Nephron progenitor cell (in vitro differentiated cells): ENCODE data around the gene EPC2.

ENCODE experiments used
- DNase-seq: peaks from one replicate; pipeline ENCODE4 v3.0.0; 2021
- H3K27ac Mint-ChIP-seq: 2 replicates; pipeline ENCODE4 v1.8.0; 2021; ENCODE audit warnings: mild to moderate bottlenecking, moderate library complexity, mixed read lengths
- H3K27me3 Mint-ChIP-seq: 2 replicates; pipeline ENCODE4 v1.8.0; 2021; ENCODE audit warnings: mild to moderate bottlenecking, low read depth, mixed read lengths; ENCODE audit not compliant: poor library complexity
- H3K36me3 Mint-ChIP-seq: 2 replicates; pipeline ENCODE4 v1.8.0; 2021; ENCODE audit warnings: low read depth, mixed read lengths
- H3K4me1 Mint-ChIP-seq: 2 replicates; pipeline ENCODE4 v1.8.0; 2021; ENCODE audit warnings: mixed read lengths
- H3K4me3 Mint-ChIP-seq: 2 replicates; pipeline ENCODE4 v1.8.0; 2021; ENCODE audit warnings: mild to moderate bottlenecking, moderate library complexity, mixed read lengths
- H3K9me3 Mint-ChIP-seq: 2 replicates; pipeline ENCODE4 v1.8.0; 2021; ENCODE audit warnings: mild to moderate bottlenecking, moderate library complexity, mixed read lengths
- TF ChIP-seq, protein P1 (sequence below): fragments of 200-600 bp; sonication (generic); IDR thresholded peaks from 2 replicates; pipeline ENCODE4 v1.5.0; 2021; ENCODE audit warnings: antibody characterized with exemption

Gene EPC2

DNA sequence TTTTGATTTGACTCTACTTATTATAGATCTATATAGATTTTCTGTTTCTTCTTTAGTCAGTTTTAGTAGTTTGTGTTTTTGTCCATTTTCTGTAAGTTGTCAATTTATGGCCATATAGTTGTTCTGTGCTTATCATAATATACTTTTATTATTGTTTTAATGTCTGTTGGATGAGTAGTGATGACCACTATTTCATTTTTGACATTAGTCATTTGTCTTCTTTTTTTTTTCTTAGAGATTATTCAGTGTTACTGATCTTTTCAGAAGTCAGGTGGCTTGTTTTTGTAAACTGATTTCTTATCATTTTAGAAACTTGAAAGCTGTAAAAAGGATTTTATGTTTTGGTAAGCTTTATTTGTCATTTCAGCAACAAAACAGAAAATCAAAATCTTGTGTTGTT lies 57.3 kb downstream of the EPC2 start:
- Mint-ChIP-seq H3K36me3 (peaks cover 97% of the 10 kb centered on the region), H3K27ac (no peak overlapping the region), H3K27me3 (no peaks in the 10 kb centered on the region), H3K4me3 (no peak overlapping the region), H3K9me3 (peaks cover 95% of the 10 kb centered on the region), H3K4me1 (no peaks in the 10 kb centered on the region)
- TF ChIP-seq, protein P1, sequence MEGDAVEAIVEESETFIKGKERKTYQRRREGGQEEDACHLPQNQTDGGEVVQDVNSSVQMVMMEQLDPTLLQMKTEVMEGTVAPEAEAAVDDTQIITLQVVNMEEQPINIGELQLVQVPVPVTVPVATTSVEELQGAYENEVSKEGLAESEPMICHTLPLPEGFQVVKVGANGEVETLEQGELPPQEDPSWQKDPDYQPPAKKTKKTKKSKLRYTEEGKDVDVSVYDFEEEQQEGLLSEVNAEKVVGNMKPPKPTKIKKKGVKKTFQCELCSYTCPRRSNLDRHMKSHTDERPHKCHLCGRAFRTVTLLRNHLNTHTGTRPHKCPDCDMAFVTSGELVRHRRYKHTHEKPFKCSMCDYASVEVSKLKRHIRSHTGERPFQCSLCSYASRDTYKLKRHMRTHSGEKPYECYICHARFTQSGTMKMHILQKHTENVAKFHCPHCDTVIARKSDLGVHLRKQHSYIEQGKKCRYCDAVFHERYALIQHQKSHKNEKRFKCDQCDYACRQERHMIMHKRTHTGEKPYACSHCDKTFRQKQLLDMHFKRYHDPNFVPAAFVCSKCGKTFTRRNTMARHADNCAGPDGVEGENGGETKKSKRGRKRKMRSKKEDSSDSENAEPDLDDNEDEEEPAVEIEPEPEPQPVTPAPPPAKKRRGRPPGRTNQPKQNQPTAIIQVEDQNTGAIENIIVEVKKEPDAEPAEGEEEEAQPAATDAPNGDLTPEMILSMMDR: no peak
- DNase-seq: no peak

DNA sequence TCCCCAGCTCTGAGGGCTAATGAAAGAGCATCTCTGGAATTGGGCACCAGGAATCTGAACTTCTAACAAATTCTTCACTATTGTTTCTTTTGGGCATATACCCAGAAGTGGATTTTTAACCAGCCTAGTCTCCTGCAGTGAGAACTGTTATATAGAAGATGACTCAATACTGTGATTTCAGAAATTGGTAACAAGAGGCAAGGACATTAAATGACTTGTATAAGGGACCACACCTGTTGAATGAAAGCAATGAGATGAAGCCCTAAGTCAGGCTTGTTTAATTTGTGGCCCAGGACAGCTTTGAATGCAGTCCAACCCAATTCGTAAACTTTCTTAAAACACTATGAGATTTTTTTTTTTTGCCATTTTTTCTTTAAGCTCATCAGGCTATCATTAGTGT lies 57.9 kb downstream of the EPC2 start:
- Mint-ChIP-seq H3K27me3 (no peaks in the 10 kb centered on the region), H3K4me1 (no peaks in the 10 kb centered on the region), H3K9me3 (peaks cover 97% of the 10 kb centered on the region), H3K4me3 (no peak overlapping the region), H3K27ac (no peak overlapping the region), H3K36me3 (peaks cover 97% of the 10 kb centered on the region)
- DNase-seq: no peak
- TF ChIP-seq, protein P1: no peak

DNA sequence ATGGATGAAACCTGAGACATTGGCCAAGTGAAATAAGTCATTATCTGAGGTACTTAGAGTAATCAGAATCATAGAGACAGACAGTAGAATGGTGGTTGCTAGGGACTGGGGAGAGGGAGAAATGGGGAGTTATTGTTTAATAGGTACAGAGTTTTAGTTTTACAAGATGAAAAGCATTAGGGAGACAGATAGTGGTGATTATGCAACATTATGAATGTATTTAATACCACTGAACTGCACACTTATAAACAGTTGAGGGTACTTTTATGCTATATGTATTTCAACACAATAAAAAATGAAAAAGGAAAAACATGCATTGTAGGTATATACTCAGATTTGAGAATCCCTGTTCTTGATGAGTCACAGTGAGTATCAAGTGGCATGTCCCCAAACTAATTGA lies 59.7 kb downstream of the EPC2 start:
- Mint-ChIP-seq H3K4me3 (no peak overlapping the region), H3K36me3 (peaks cover 100% of the 10 kb centered on the region), H3K9me3 (peaks cover 100% of the 10 kb centered on the region), H3K4me1 (no peaks in the 10 kb centered on the region), H3K27ac (no peak overlapping the region), H3K27me3 (no peaks in the 10 kb centered on the region)
- TF ChIP-seq, protein P1: no peak
- no peak for DNase-seq

DNA sequence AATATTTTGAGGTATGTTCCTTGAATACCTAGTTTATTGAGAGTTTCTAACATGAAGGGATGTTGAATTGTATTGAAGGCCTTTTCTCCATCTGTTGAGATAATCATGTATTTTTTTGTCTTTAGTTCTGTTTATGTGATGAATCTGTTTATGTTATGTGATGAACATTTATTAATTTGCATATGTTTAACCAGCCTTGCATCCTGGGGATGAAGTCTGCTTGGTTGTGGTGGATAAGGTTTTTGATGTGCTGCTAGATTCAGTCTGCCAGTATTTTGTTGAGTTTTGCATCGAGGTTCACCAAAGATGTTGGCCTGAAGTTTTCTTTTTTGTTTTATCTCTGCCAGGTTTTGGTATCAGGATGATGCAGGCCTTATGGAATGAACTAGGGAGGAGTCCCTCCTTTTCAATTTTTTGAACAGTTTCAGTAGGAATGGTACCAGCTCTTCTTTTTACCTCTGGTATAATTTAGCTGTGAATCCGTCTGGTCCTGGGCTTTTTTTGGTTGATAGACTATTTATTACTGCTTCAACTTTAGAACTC lies 71.9 kb downstream of the EPC2 start:
- H3K27me3 Mint-ChIP-seq: peaks cover 3% of the 10 kb centered on the region
- H3K4me1 Mint-ChIP-seq: peaks cover 8% of the 10 kb centered on the region

DNA sequence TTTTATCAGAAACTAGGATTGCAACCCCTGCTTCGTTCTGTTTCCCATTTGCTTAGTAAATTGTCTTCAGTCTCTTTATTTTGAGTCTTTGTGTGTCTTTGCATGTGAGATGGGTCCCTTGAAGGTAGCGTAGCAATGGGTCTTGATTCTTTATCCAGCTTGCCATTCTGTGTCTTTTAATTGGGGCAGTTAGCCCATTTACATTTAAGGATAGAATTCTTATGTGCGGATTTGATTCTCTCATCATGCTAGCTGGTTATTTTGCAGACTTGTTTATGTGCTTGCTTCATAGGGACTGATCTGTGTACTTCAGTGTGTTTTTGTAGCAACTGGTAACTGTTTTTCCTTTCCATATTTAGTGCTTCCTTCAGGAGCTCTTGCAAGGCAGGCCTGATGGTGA lies 73.5 kb downstream of the EPC2 start:
- no peak for DNase-seq

More for the DNA sequence above, 71.9 kb downstream of the EPC2 start:
- TF ChIP-seq, protein P1: no peak
- Mint-ChIP-seq H3K4me3 (no peak overlapping the region), H3K36me3 (peaks cover 93% of the 10 kb centered on the region), H3K9me3 (peaks cover 75% of the 10 kb centered on the region), H3K27ac (no peak overlapping the region)
- DNase-seq: no peak

More for the DNA sequence above, 73.5 kb downstream of the EPC2 start:
- peaks cover 21% of the 10 kb centered on the region for H3K4me1 Mint-ChIP-seq
- peaks cover 90% of the 10 kb centered on the region for H3K36me3 Mint-ChIP-seq
- no peak overlapping the region for H3K4me3 Mint-ChIP-seq
- peaks cover 59% of the 10 kb centered on the region for H3K9me3 Mint-ChIP-seq
- peaks cover 3% of the 10 kb centered on the region for H3K27me3 Mint-ChIP-seq
- H3K27ac Mint-ChIP-seq: no peak overlapping the region
- TF ChIP-seq, protein P1: no peak
